Endodermal cell (in vitro differentiated cells): ENCODE data around the gene TMEM129. TPM values are rescaled to one million over a fixed set of nuclear protein-coding genes. Genes with fewer than 3 reads are reported as not detected.

ENCODE experiments used
- DNase-seq: peaks from one replicate; pipeline ENCODE4 v3.0.0-alpha.2; 2017
- H3K27ac ChIP-seq: 2 replicates; pipeline ENCODE4 v1.5.1; 2013; ENCODE audit warnings: mild to moderate bottlenecking, low read depth, low read length, moderate library complexity
- H3K27me3 ChIP-seq: 2 replicates; pipeline ENCODE4 v1.6.1; 2013; ENCODE audit warnings: mild to moderate bottlenecking, low read length, moderate library complexity; ENCODE audit not compliant: insufficient read depth, control insufficient read depth, poor library complexity, severe bottlenecking
- H3K36me3 ChIP-seq: 2 replicates; pipeline ENCODE4 v1.7.0; 2013; ENCODE audit warnings: mild to moderate bottlenecking, low read length, moderate library complexity; ENCODE audit not compliant: control insufficient read depth, insufficient read depth
- H3K4me1 ChIP-seq: one replicate; pipeline ENCODE4 v1.7.0; 2013; ENCODE audit warnings: low read length; ENCODE audit not compliant: control insufficient read depth, insufficient read depth
- H3K4me3 ChIP-seq: 2 replicates; pipeline ENCODE4 v1.5.1; 2013; ENCODE audit warnings: mild to moderate bottlenecking, low read length, moderate library complexity
- H3K9ac ChIP-seq: 2 replicates; pipeline ENCODE4 v1.6.1; 2013; ENCODE audit warnings: mild to moderate bottlenecking, low read length, moderate library complexity; ENCODE audit not compliant: poor library complexity, severe bottlenecking; ENCODE audit errors: extremely low read depth
- H3K9me3 ChIP-seq: 2 replicates; pipeline ENCODE4 v1.6.1; 2013; ENCODE audit warnings: mild to moderate bottlenecking, low read length, moderate library complexity; ENCODE audit not compliant: control insufficient read depth
- H3K27ac Mint-ChIP-seq: 2 replicates; pipeline ENCODE4 v1.8.0; 2020; ENCODE audit warnings: mixed read lengths
- H3K27me3 Mint-ChIP-seq: 2 replicates; pipeline ENCODE4 v1.8.0; 2021; ENCODE audit warnings: mild to moderate bottlenecking, mixed read lengths; ENCODE audit not compliant: insufficient read depth
- H3K36me3 Mint-ChIP-seq: 2 replicates; pipeline ENCODE4 v1.8.0; 2020; ENCODE audit warnings: low read depth, mixed read lengths
- H3K4me1 Mint-ChIP-seq: 2 replicates; pipeline ENCODE4 v1.8.0; 2020; ENCODE audit warnings: mixed read lengths
- H3K4me3 Mint-ChIP-seq: 2 replicates; pipeline ENCODE4 v1.8.0; 2020; ENCODE audit warnings: mild to moderate bottlenecking, moderate library complexity, mixed read lengths
- H3K9me3 Mint-ChIP-seq: 2 replicates; pipeline ENCODE4 v1.8.0; 2020; ENCODE audit warnings: mild to moderate bottlenecking, mixed read lengths
- WGBS, 2 experiments: methylation state at CpG; one replicate each; pipeline versions ENCODE4 v1.1.5 to v1.1.7; 2013; ENCODE audit warnings: missing lambda C conversion rate in 2 of 2, mixed read lengths in 1 of 2; ENCODE audit not compliant: insufficient coverage in 1 of 2, insufficient read length in 1 of 2; 5-methylcytosine and 5-hydroxymethylcytosine counted together
- total RNA-seq, 2 donors: library from RNA; stranded (reverse); fragmentation: NEBNext Ultra II Directional in 1 of 2; extraction: Animal tissue kit (Norgen Biotek cat#: 25700) in 1 of 2; gene quantifications; 2 replicates in 1 of 2; 3 replicates in 1 of 2; pipeline ENCODE4 v1.2.1, GENCODE V29; 2021
- TF ChIP-seq, protein P1 (sequence below): fragments of 200-600 bp; sonication (generic); conservative IDR thresholded peaks from 2 replicates; pipeline ENCODE4 v1.5.0; 2021; ENCODE audit warnings: antibody characterized with exemption, mild to moderate bottlenecking

Gene TMEM129
- total RNA-seq, 2 donors from 2014 or later, result 33.6 to 41.7 TPM

DNA sequence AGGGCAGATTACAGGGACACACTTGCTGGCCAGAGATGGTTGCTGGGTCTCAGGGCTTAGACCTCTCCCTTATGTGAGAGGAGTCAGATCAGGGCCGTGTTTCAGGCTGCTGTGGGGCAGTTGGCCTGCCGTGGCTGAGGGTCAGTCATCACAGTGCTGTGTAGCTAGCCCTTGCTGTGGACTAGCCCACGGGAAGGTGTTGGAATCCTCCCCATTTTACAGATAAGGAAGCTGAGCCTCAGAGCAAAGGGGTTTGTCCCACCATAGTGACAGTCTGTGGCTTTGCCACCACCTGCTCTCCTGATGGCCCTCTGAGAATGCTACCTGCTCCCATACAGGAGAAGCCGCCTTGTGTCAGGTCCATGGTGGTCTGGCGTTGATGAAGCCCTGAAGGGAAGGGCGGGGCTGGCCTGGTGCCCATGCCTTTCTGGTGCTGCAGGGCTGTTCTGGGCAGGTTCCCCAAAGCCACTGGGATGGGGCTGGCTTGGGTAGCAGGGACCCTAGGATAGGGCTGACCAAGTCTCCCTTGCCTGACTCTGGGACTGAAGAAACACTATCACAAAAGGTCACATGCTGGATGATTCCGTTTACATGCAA is 34.6 kb downstream of the TMEM129 start:
- H3K4me1 Mint-ChIP-seq, result peaks cover 5% of the 10 kb centered on the region
- WGBS, 2 experiments, result 81 to 84% methylated on average over 5 to 7 of the region's 7 CpGs
- peaks cover 18% of the 10 kb centered on the region for H3K27me3 Mint-ChIP-seq
- Histone ChIP-seq H3K4me3 (no peak overlapping the region), H3K4me1 (no peaks in the 10 kb centered on the region), H3K9ac (no peak overlapping the region), H3K27ac (no peak overlapping the region), H3K27me3 (peaks cover 17% of the 10 kb centered on the region), H3K36me3 (peaks cover 17% of the 10 kb centered on the region), H3K9me3 (no peaks in the 10 kb centered on the region)
- H3K27ac Mint-ChIP-seq, result no peak overlapping the region
- TF ChIP-seq, protein P1, sequence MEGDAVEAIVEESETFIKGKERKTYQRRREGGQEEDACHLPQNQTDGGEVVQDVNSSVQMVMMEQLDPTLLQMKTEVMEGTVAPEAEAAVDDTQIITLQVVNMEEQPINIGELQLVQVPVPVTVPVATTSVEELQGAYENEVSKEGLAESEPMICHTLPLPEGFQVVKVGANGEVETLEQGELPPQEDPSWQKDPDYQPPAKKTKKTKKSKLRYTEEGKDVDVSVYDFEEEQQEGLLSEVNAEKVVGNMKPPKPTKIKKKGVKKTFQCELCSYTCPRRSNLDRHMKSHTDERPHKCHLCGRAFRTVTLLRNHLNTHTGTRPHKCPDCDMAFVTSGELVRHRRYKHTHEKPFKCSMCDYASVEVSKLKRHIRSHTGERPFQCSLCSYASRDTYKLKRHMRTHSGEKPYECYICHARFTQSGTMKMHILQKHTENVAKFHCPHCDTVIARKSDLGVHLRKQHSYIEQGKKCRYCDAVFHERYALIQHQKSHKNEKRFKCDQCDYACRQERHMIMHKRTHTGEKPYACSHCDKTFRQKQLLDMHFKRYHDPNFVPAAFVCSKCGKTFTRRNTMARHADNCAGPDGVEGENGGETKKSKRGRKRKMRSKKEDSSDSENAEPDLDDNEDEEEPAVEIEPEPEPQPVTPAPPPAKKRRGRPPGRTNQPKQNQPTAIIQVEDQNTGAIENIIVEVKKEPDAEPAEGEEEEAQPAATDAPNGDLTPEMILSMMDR, result no peak
- no peaks in the 10 kb centered on the region for H3K9me3 Mint-ChIP-seq
- DNase-seq, result peak; percentile 47
- H3K4me3 Mint-ChIP-seq, result no peak overlapping the region
- peaks cover 21% of the 10 kb centered on the region for H3K36me3 Mint-ChIP-seq

DNA sequence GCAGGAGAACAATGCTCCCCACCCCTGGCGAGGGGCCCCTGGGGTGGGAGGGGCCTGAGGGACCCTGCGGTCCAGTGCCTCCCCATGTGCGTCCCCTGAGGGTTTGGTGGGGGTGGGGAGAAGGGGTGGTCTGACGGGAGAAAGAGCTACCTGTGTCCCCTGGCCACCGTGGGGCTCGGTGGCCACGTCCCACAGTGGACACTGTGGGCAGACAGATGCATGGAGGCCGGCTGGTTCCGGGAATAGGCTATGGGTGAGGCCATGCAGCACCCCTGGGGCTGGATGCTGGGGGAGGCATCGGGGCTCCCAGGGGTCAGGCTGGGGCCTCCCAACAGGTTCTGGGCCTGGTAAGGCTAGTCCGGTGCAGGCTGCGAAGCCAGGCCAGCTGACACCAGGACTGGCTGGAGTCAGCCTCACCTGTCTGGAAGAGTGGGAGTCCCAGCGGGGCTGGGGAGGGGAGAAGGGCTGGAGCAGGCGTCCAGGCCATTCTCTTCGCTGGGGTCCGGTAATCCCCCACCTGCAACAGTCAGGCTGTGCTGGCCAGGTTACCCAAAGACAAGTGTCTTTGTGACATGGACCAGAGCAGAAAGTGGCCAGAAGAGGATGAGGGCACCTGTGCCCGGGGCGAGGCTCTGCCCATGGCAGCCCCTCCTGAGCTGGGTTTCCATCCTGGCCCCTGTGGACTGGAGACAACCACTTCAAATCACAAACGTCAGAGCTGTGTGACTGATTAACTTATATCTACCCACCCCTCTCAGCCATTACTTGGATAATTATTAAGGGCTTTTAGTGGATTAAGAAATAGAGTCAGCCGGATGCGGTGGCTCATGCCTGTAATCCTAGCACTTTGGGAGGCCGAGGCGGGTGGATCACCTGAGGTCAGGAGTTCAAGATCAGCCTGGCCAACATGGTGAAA is 35.6 kb downstream of the TMEM129 start:
- Mint-ChIP-seq H3K4me3 (no peak overlapping the region), H3K9me3 (no peaks in the 10 kb centered on the region)
- no peak overlapping the region for H3K9ac ChIP-seq

DNA sequence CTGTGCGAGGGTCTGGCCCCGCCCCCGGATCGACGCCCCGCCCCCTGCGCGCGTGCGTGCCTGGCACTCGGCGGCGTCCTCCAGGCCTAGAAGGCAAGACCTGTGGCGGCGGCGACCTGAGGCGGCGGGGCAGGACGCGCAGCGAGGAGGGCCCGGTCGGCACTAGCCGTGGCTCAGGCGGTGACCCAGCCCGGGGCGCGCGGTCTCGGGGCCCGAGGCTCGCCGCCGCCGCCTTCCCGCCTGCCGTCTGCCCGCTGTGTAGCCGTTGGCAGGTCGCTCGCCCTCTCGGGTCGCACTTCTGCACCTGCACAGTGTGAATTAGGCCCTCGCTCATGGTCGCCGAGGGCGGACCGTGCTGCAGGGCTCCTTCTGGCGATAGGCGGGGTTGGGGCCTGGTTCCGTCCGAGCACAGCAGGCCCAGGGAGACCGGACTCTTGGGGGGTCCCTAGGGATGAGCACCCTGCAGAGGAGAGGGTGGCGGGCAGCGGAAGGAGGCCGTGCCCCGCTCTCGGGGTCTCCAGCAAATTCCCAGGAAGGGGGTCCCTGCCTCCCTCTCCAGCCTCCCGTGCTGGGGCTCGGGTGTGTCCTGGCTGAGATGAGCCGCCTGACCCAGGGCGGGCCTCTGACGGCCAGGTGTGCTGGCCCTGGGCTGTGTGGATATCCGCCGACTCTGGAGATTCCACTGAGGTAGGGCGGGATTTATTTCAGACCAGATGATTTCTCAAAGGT is 36.5 kb downstream of the TMEM129 start:
- WGBS, 2 experiments, result 48 to 76% methylated on average over 31 to 66 of the region's 66 CpGs
- Mint-ChIP-seq H3K4me3 (peak overlapping the region; percentile 43), H3K27me3 (peaks cover 24% of the 10 kb centered on the region), H3K4me1 (peaks cover 5% of the 10 kb centered on the region), H3K27ac (no peak overlapping the region), H3K36me3 (peaks cover 6% of the 10 kb centered on the region), H3K9me3 (no peaks in the 10 kb centered on the region)
- H3K27ac ChIP-seq, result no peak overlapping the region
- no peaks in the 10 kb centered on the region for H3K9me3 ChIP-seq
- H3K9ac ChIP-seq, result no peak overlapping the region
- H3K4me1 ChIP-seq, result no peaks in the 10 kb centered on the region
- peaks cover 17% of the 10 kb centered on the region for H3K27me3 ChIP-seq
- DNase-seq, result peak; percentile 98
- TF ChIP-seq, protein P1, result no peak
- peaks cover 1% of the 10 kb centered on the region for H3K36me3 ChIP-seq
- no peak overlapping the region for H3K4me3 ChIP-seq

More for the DNA sequence above, 35.6 kb downstream of the TMEM129 start:
- Histone ChIP-seq H3K27me3 (peaks cover 17% of the 10 kb centered on the region), H3K27ac (no peak overlapping the region), H3K9me3 (no peaks in the 10 kb centered on the region), H3K36me3 (peaks cover 7% of the 10 kb centered on the region), H3K4me1 (no peaks in the 10 kb centered on the region), H3K4me3 (no peak overlapping the region)
- peak; percentile 54 for DNase-seq
- WGBS, 2 experiments, result 95% methylated on average over 10 to 23 of the region's 23 CpGs
- Mint-ChIP-seq H3K27me3 (peaks cover 24% of the 10 kb centered on the region), H3K27ac (no peak overlapping the region), H3K36me3 (peaks cover 11% of the 10 kb centered on the region), H3K4me1 (peaks cover 5% of the 10 kb centered on the region)
- TF ChIP-seq, protein P1, result no peak
